HCT116 (cell line): Measurements from ENCODE around the gene ACTR3. TPM values are rescaled to one million over a fixed set of nuclear protein-coding genes. Genes with fewer than 3 reads are reported as not detected.

Experiments
- ATAC-seq: fragments of 200-7000 bp; cut with Tn5 transposase; 2 replicates; pipeline ENCODE4 v1.9.1; 2020; ENCODE audit warnings: mild to moderate bottlenecking, moderate library complexity
- BruUV-seq: library from RNA; stranded (reverse); fragments of 400-500 nt; replicated peaks from 2 replicates; lab custom pipeline; 2021; lab: Mats Ljungman, UMichigan
- CTCF ChIA-PET: fragments of 300-600 bp; sonication (Branson Sonifier 250); formaldehyde crosslinking; loops from one replicate; lab custom pipeline; 2021; ENCODE audit warnings: antibody characterized with exemption; lab: Charles Lee
- POLR2A ChIA-PET: fragments of 300-600, 350-600 bp; sonication (Branson Sonifier 250); formaldehyde crosslinking; loops from one replicate; lab custom pipeline; 2021; ENCODE audit warnings: antibody characterized with exemption; lab: Charles Lee
- RAD21 ChIA-PET, 2 experiments: fragments of 300-600 bp; sonication (Branson Sonifier 250); formaldehyde crosslinking; loops; one replicate each; lab custom pipeline; 2023; ENCODE audit warnings: low total read pairs in 2 of 2; ENCODE audit not compliant: uncharacterized antibody in 2 of 2, unreplicated experiment in 2 of 2, low non-redundant PET in 1 of 2; lab: Charles Lee
- DNase-seq: peaks from one replicate; pipeline ENCODE4 v3.0.0-alpha.2; 2010; ENCODE audit warnings: low read depth, low spot score
- H2AFZ ChIP-seq: fragments of 200-600 bp; shearing (Covaris generic), sonication (generic); 2 replicates; pipeline ENCODE4 v1.6.1; 2017; ENCODE audit warnings: low read depth, mixed run types, mixed read lengths, antibody characterized with exemption, low read length; ENCODE audit not compliant: poor library complexity, severe bottlenecking
- H3K27ac ChIP-seq: 2 replicates; pipeline ENCODE4 v1.5.1; 2012; ENCODE audit warnings: low read depth, low read length
- H3K27me3 ChIP-seq: fragments of 200-600 bp; sonication (generic); 2 replicates; pipeline ENCODE4 v1.6.1; 2016; ENCODE audit warnings: mixed run types, low read length, mixed read lengths; ENCODE audit not compliant: insufficient read depth
- H3K36me3 ChIP-seq, 2 experiments: fragments of 200-500 bp in 1 of 2; fragments of 200-600 bp in 1 of 2; sonication (Bioruptor generic) in 1 of 2; sonication (generic) in 1 of 2; 2 replicates each; pipeline versions ENCODE4 v1.5.1 to v1.6.1; 2014 to 2016; ENCODE audit warnings: low read length in 2 of 2, inconsistent platforms in 1 of 2, mixed read lengths in 1 of 2, mixed run types in 1 of 2; ENCODE audit not compliant: insufficient read depth in 2 of 2, control insufficient read depth in 1 of 2
- H3K4me1 ChIP-seq, 2 experiments: fragments of 200-600 bp in 1 of 2; sonication (generic) in 1 of 2; 2 replicates each; pipeline versions ENCODE4 v1.5.1 to v1.6.1; 2012 to 2017; ENCODE audit warnings: low read length in 2 of 2, inconsistent platforms in 1 of 2, mild to moderate bottlenecking in 1 of 2, mixed read lengths in 1 of 2, mixed run types in 1 of 2, moderate library complexity in 1 of 2; ENCODE audit not compliant: insufficient read depth in 2 of 2, control insufficient read depth in 1 of 2
- H3K4me2 ChIP-seq: fragments of 200-600 bp; sonication (generic); 2 replicates; pipeline ENCODE4 v1.6.1; 2017; ENCODE audit warnings: mixed run types, low read length, mixed read lengths
- H3K4me3 ChIP-seq, 2 experiments: fragments of 200-600 bp in 1 of 2; sonication (generic) in 1 of 2; replicated peaks in 1 of 2; 2 replicates each; pipeline ENCODE4 v1.5.1; 2011 to 2016; ENCODE audit warnings: low read length in 2 of 2, control low read depth in 1 of 2, low read depth in 1 of 2, mild to moderate bottlenecking in 1 of 2, mixed read lengths in 1 of 2, mixed run types in 1 of 2
- H3K79me2 ChIP-seq: fragments of 200-600 bp; sonication (generic); 2 replicates; pipeline ENCODE4 v1.6.1; 2017; ENCODE audit warnings: mild to moderate bottlenecking, mixed run types, low read length, moderate library complexity, mixed read lengths; ENCODE audit not compliant: insufficient read depth
- H3K9ac ChIP-seq: fragments of 200-600 bp; sonication (generic); 2 replicates; pipeline ENCODE4 v1.6.1; 2016; ENCODE audit warnings: low read length, mixed read lengths
- H3K9me2 ChIP-seq: fragments of 200-600 bp; sonication (generic), shearing (Covaris generic); 2 replicates; pipeline ENCODE4 v1.6.1; 2017; ENCODE audit warnings: mixed run types, mild to moderate bottlenecking, moderate library complexity; ENCODE audit not compliant: insufficient read depth
- H3K9me3 ChIP-seq, 2 experiments: fragments of 200-500 bp in 1 of 2; fragments of 200-600 bp in 1 of 2; sonication (Bioruptor generic) in 1 of 2; sonication (generic) in 1 of 2; 2 replicates each; pipeline ENCODE4 v1.6.1; 2014 to 2017; ENCODE audit warnings: low read length in 2 of 2, mixed read lengths in 2 of 2, inconsistent platforms in 1 of 2, low read depth in 1 of 2, mild to moderate bottlenecking in 1 of 2, mixed run types in 1 of 2, moderate library complexity in 1 of 2; ENCODE audit not compliant: control insufficient read depth in 1 of 2, insufficient read depth in 1 of 2
- H4K20me1 ChIP-seq: fragments of 200-600 bp; sonication (generic), shearing (Covaris generic); 2 replicates; pipeline ENCODE4 v1.6.1; 2017; ENCODE audit warnings: mixed run types, mild to moderate bottlenecking, moderate library complexity; ENCODE audit not compliant: insufficient read depth
- EZH2 ChIP-seq: fragments of 200-600 bp; sonication (generic); IDR thresholded peaks from 2 replicates; pipeline ENCODE4 v1.6.1; 2017; ENCODE audit warnings: antibody characterized with exemption, mixed run types
- EZH2phosphoT487 ChIP-seq: fragments of 200-600 bp; IDR thresholded peaks from 2 replicates; pipeline ENCODE4 v1.6.1; 2018; ENCODE audit warnings: antibody characterized with exemption, borderline replicate concordance
- POLR2A ChIP-seq: IDR thresholded peaks from 2 replicates; pipeline ENCODE4 v1.7.0; 2011; ENCODE audit warnings: borderline replicate concordance; ENCODE audit not compliant: insufficient read depth, insufficient read length; ENCODE audit errors: extremely low read depth
- YY1 ChIP-seq: IDR thresholded peaks from 2 replicates; pipeline ENCODE4 v1.6.1; 2011; ENCODE audit warnings: low read length, low read depth, moderate library complexity, mild to moderate bottlenecking; ENCODE audit not compliant: insufficient replicate concordance; ENCODE audit errors: extremely low read depth
- intact Hi-C: fragments of 100-400 bp; cut with micrococcal nuclease; formaldehyde crosslinking; loops from 2 replicates; pipeline ENCODE4 v1.10.0; 2022
- total RNA-seq: library from RNA; stranded (reverse); gene quantifications from one replicate; pipeline ENCODE4 v1.2.1, GENCODE V29; 2021; ENCODE audit not compliant: unreplicated experiment
- TF ChIP-seq, protein P1 (sequence below), 3 experiments: fragments of 200-600 bp in 1 of 3; sonication (generic) in 1 of 3; IDR thresholded peaks in 2 of 3; conservative IDR thresholded peaks in 1 of 3; 2 replicates each; pipeline ENCODE4 v1.5.1; 2012 to 2017; ENCODE audit warnings: low read depth in 2 of 3, low read length in 2 of 3, antibody characterized with exemption in 1 of 3, borderline replicate concordance in 1 of 3, control low read depth in 1 of 3, mild to moderate bottlenecking in 1 of 3, mixed read lengths in 1 of 3, mixed run types in 1 of 3, moderate library complexity in 1 of 3; ENCODE audit not compliant: insufficient read depth in 1 of 3
- TF ChIP-seq, protein P2 (sequence below): IDR thresholded peaks from 2 replicates; pipeline ENCODE4 v1.6.1; 2012; ENCODE audit warnings: low read depth
- TF ChIP-seq, protein P3 (sequence below): IDR thresholded peaks from 2 replicates; pipeline ENCODE4 v1.6.1; 2012

ACTR3 gene
- total RNA-seq, 1 experiment from 2014 or later = 232 TPM

DNA sequence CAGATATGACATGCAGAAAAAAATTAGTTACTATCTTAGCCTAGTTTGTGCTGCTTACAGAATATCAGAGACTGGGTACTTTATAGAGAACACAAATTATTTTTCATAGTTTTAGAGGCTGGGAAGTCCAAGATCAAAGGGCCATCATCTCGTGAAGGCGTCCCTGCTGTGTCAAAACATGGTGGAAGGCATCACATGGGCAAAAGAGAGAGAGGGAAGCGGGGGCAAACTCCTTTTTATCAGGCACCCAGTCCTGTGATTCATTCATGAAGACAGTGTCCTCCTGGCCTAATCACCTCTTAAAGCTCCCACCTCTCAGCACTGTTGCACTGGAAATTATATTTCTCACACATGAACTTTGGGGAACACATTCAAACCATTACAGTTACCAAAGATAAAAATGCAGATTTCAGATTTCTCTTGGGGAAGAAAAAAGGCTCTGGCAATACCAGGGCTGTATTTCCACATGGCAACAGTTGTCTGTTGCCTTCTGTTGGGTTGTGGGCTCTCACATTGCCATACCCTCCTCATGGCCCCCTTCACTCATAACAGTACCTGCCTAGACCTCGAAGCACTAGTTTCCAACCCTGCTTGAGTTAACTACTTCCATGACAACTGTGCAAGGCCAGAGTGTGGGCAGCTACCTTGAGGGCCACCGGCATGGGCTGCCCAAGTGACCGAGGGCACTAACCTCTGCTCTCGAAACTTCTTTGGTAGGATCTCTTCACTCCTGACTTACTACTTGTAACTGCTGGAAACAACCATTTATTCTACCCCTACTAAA, 2.7 kb upstream of the ACTR3 start:
- intact Hi-C loops = no loop called here
- ChIA-PET RAD21 (no interaction called here), CTCF (no interaction called here), POLR2A (no interaction called here)
- Histone ChIP-seq H3K4me1 (peaks cover 16 to 28% of the 10 kb centered on the region in 2 experiments), H2AFZ (no peak overlapping the region), H3K36me3 (no peaks in the 10 kb centered on the region; a peak in 1 of 4 replicates), H3K79me2 (peaks cover 20% of the 10 kb centered on the region), H3K27ac (no peak overlapping the region), H3K27me3 (no peaks in the 10 kb centered on the region), H3K9me2 (no peaks in the 10 kb centered on the region), H3K9ac (no peak overlapping the region), H3K9me3 (no peaks in the 10 kb centered on the region), H4K20me1 (no peaks in the 10 kb centered on the region), H3K4me3 (no peak overlapping the region), H3K4me2 (no peak overlapping the region)
- TF ChIP-seq, protein P1, sequence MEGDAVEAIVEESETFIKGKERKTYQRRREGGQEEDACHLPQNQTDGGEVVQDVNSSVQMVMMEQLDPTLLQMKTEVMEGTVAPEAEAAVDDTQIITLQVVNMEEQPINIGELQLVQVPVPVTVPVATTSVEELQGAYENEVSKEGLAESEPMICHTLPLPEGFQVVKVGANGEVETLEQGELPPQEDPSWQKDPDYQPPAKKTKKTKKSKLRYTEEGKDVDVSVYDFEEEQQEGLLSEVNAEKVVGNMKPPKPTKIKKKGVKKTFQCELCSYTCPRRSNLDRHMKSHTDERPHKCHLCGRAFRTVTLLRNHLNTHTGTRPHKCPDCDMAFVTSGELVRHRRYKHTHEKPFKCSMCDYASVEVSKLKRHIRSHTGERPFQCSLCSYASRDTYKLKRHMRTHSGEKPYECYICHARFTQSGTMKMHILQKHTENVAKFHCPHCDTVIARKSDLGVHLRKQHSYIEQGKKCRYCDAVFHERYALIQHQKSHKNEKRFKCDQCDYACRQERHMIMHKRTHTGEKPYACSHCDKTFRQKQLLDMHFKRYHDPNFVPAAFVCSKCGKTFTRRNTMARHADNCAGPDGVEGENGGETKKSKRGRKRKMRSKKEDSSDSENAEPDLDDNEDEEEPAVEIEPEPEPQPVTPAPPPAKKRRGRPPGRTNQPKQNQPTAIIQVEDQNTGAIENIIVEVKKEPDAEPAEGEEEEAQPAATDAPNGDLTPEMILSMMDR (IDR thresholded peaks at IDR 0.05 in 2 of 3, conservative IDR thresholded peaks at IDR 0.05 in 1 of 3; ENCODE audit: borderline replicate concordance in 1 of 3, insufficient read depth in 1 of 3, low read depth in 2 of 3, low read length in 2 of 3) = no peak
- TF ChIP-seq EZH2phosphoT487 (no peak), YY1 (no peak), POLR2A (no peak), EZH2 (no peak)
- TF ChIP-seq, protein P2, sequence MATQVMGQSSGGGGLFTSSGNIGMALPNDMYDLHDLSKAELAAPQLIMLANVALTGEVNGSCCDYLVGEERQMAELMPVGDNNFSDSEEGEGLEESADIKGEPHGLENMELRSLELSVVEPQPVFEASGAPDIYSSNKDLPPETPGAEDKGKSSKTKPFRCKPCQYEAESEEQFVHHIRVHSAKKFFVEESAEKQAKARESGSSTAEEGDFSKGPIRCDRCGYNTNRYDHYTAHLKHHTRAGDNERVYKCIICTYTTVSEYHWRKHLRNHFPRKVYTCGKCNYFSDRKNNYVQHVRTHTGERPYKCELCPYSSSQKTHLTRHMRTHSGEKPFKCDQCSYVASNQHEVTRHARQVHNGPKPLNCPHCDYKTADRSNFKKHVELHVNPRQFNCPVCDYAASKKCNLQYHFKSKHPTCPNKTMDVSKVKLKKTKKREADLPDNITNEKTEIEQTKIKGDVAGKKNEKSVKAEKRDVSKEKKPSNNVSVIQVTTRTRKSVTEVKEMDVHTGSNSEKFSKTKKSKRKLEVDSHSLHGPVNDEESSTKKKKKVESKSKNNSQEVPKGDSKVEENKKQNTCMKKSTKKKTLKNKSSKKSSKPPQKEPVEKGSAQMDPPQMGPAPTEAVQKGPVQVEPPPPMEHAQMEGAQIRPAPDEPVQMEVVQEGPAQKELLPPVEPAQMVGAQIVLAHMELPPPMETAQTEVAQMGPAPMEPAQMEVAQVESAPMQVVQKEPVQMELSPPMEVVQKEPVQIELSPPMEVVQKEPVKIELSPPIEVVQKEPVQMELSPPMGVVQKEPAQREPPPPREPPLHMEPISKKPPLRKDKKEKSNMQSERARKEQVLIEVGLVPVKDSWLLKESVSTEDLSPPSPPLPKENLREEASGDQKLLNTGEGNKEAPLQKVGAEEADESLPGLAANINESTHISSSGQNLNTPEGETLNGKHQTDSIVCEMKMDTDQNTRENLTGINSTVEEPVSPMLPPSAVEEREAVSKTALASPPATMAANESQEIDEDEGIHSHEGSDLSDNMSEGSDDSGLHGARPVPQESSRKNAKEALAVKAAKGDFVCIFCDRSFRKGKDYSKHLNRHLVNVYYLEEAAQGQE = no peak
- TF ChIP-seq, protein P3, sequence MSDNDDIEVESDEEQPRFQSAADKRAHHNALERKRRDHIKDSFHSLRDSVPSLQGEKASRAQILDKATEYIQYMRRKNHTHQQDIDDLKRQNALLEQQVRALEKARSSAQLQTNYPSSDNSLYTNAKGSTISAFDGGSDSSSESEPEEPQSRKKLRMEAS = 0 out of 2 replicates have a peak, but pooled peaks have one; percentile 7
- DNase-seq (no peak), ATAC-seq (no peak)
- BruUV-seq = no TSS peak
